NK-92 (cell line): ENCODE results near the gene TPP1.

ENCODE experiments used
- DNase-seq: peaks from one replicate; lab custom pipeline; 2025; ENCODE audit not compliant: unreplicated experiment; lab: John Stamatoyannopoulos, UW

The TPP1 gene

GRCh38 chr11:6596239-6596877, 22.9 kb downstream of the TPP1 start:
- no peak for DNase-seq

GRCh38 chr11:6594142-6594768, 25.0 kb downstream of the TPP1 start:
- DNase-seq = no peak

GRCh38 chr11:6588018-6588417, 31.2 kb downstream of the TPP1 start:
- DNase-seq = no peak

GRCh38 chr11:6587360-6587953, 31.8 kb downstream of the TPP1 start:
- no peak for DNase-seq

GRCh38 chr11:6586434-6587359, 32.5 kb downstream of the TPP1 start:
- DNase-seq = no peak

GRCh38 chr11:6584528-6584927, 34.7 kb downstream of the TPP1 start:
- no peak for DNase-seq

- no peak for DNase-seq
Measured at GRCh38 chr11:6583584-6583983, 35.6 kb downstream of the TPP1 start.

GRCh38 chr11:6579681-6580080, 39.5 kb downstream of the TPP1 start:
- no peak for DNase-seq

- no peak for DNase-seq
Measured at GRCh38 chr11:6578134-6578533, 41.1 kb downstream of the TPP1 start.

- no peak for DNase-seq
Measured at GRCh38 chr11:6576471-6577373, 42.5 kb downstream of the TPP1 start.

GRCh38 chr11:6574816-6575715, 44.2 kb downstream of the TPP1 start:
- no peak for DNase-seq

- DNase-seq = no peak
Measured at GRCh38 chr11:6572215-6572614, 47.0 kb downstream of the TPP1 start.

- no peak for DNase-seq
Measured at GRCh38 chr11:6571434-6572008, 47.7 kb downstream of the TPP1 start.

- DNase-seq = no peak
Measured at GRCh38 chr11:6570691-6571427, 48.4 kb downstream of the TPP1 start.

GRCh38 chr11:6569706-6570105, 49.5 kb downstream of the TPP1 start:
- DNase-seq = no peak

GRCh38 chr11:6568191-6568918, 50.9 kb downstream of the TPP1 start:
- no peak for DNase-seq

- DNase-seq = no peak
Measured at GRCh38 chr11:6567371-6567745, 51.9 kb downstream of the TPP1 start.
